OCI-LY7 (cell line): ENCODE measurements around the gene TREML4.

Experiments
- EZH2phosphoT487 ChIP-seq: fragments of 200-600 bp; sonication (generic); IDR thresholded peaks from 2 replicates; pipeline ENCODE4 v1.6.1; 2018; ENCODE audit warnings: low read depth, borderline replicate concordance, mild to moderate bottlenecking, mixed run types, antibody characterized with exemption, low read length, moderate library complexity, mixed read lengths
- TF ChIP-seq, protein P1 (sequence below): fragments of 200-600 bp; sonication (generic); conservative IDR thresholded peaks from 2 replicates; pipeline ENCODE4 v1.5.1; 2014; ENCODE audit warnings: mild to moderate bottlenecking, antibody characterized with exemption, low read length, moderate library complexity, mixed read lengths

DNA sequence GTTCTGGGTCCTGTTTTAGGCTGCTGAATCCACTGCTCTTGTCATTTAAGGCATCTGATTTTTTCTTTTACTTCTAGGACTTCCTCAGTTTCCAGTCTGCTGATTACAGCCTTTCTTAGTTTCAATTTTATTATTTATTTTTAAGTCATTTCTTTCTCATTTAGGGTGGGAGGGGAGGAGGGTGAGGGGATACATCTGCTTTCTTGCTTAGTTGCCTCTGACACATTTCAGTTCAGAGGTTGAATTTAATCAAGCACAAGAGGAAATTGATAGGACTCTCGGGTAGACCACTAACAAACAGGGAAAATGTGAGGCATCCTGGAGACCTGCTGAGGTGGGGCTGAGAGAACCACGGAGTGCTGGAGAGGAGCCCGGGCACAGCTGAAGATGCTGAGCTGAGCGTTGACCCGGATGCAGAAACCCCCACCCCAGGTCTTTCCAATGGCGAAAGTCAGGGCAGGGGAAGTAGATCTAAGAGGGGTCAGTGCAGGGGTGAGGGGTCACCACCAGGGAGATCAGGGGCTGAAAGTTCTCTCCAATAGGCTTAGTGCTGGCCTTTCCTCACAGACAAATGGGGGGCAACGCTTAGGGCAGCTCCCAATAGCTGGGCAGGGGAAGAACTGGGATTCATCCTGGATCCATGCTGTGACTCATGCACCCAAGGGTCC, 19.6 kb upstream of the TREML4 start:
- TF ChIP-seq, protein P1, sequence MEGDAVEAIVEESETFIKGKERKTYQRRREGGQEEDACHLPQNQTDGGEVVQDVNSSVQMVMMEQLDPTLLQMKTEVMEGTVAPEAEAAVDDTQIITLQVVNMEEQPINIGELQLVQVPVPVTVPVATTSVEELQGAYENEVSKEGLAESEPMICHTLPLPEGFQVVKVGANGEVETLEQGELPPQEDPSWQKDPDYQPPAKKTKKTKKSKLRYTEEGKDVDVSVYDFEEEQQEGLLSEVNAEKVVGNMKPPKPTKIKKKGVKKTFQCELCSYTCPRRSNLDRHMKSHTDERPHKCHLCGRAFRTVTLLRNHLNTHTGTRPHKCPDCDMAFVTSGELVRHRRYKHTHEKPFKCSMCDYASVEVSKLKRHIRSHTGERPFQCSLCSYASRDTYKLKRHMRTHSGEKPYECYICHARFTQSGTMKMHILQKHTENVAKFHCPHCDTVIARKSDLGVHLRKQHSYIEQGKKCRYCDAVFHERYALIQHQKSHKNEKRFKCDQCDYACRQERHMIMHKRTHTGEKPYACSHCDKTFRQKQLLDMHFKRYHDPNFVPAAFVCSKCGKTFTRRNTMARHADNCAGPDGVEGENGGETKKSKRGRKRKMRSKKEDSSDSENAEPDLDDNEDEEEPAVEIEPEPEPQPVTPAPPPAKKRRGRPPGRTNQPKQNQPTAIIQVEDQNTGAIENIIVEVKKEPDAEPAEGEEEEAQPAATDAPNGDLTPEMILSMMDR: no peak
- no peak for TF ChIP-seq EZH2phosphoT487
